ENCODE results near the gene IL17RD. TPM values are rescaled to one million over a fixed set of nuclear protein-coding genes. Genes with fewer than 3 reads are reported as not detected.
A peak's percentile ranks its signal among the peaks of the same experiment; 100 is the strongest.

The IL17RD gene
- total RNA-seq, 2 donors from 2014 or later: 47.1 to 71.3 TPM

DNA sequence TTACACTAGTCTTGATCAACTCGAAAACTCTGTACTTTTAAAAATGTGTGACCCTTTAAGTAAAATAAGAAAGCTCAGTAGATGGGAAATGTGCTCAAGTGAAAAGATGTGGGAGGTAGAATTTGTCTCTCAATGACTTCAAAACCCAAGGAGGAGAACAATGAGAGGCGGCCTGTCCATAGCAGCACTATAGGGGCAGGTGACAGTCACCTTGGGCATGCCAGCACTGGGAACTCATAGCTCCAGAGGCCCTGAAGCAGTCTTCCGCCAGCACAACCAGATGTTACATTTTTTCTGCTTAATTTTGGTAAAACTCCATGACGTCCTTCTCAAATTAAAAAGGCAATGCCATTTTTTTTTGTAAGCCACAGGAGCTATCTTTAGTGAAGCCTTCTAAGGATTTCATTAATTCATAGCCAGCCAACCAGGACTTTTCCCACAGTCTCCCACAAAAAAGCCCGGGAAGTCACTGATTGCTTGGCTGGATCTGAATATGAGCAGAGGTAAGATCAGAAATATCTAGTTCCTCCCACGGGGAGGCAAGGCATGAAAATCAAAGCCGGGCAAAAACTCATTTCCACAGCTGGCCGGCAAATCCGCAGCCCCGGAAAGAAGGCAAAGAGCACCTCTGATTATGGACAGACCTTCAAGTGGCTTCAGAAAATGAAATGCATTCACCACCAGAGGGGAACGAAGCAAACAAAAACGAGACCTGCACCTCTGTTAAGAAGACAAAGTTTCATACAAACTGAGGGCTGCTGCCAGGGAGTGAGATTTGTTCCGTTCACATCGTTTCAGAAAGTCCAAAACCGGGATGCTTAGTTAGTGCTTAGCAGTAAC lies 10.5 kb downstream of the IL17RD start:
- no peaks in the 10 kb centered on the region for H3K9me3 ChIP-seq (ENCODE audit: control insufficient read depth, low read length)
- WGBS, 2 experiments (ENCODE audit: insufficient coverage in 1 of 2, insufficient read length in 1 of 2): 79 to 84% methylated on average over 12 to 15 of the region's 15 CpGs
- peaks cover 7% of the 10 kb centered on the region for H3K36me3 Mint-ChIP-seq (ENCODE audit: low read depth)
- H3K4me1 ChIP-seq (ENCODE audit: control insufficient read depth, insufficient read depth, low read length): peaks cover 45% of the 10 kb centered on the region
- H3K4me3 Mint-ChIP-seq: no peak overlapping the region
- TF ChIP-seq CTCF (conservative IDR thresholded peaks at IDR 0.05): no peak
- peak; percentile 53 for DNase-seq
- H3K27ac Mint-ChIP-seq: peak overlapping the region; percentile 74
- H3K9ac ChIP-seq (ENCODE audit: extremely low read depth, low read length, poor library complexity, severe bottlenecking): no peak overlapping the region
- peak overlapping the region; percentile 64 for H3K27ac ChIP-seq (ENCODE audit: low read depth, low read length)
- no peaks in the 10 kb centered on the region for H3K27me3 ChIP-seq (ENCODE audit: control insufficient read depth, insufficient read depth, low read length, poor library complexity, severe bottlenecking)
- H3K27me3 Mint-ChIP-seq (ENCODE audit: insufficient read depth): no peaks in the 10 kb centered on the region
- H3K36me3 ChIP-seq (ENCODE audit: control insufficient read depth, insufficient read depth, low read length): peaks cover 3% of the 10 kb centered on the region
- peaks cover 77% of the 10 kb centered on the region for H3K4me1 Mint-ChIP-seq
- H3K4me3 ChIP-seq (ENCODE audit: low read length): no peak overlapping the region
- H3K9me3 Mint-ChIP-seq: no peaks in the 10 kb centered on the region

GRCh38 chr3:57152151-57153143 lies 12.7 kb downstream of the IL17RD start:
- peak; percentile 62 for TF ChIP-seq CTCF (conservative IDR thresholded peaks at IDR 0.05)
- no peaks in the 10 kb centered on the region for H3K27me3 ChIP-seq (ENCODE audit: control insufficient read depth, insufficient read depth, low read length, poor library complexity, severe bottlenecking)
- peaks cover 57% of the 10 kb centered on the region for H3K4me1 Mint-ChIP-seq
- 34 to 72% methylated on average over 9 to 19 of the region's 19 CpGs for WGBS, 2 experiments (ENCODE audit: insufficient coverage in 1 of 2, insufficient read length in 1 of 2)
- H3K9ac ChIP-seq (ENCODE audit: extremely low read depth, low read length, poor library complexity, severe bottlenecking): peak overlapping the region; percentile 4
- peaks cover 32% of the 10 kb centered on the region for H3K4me1 ChIP-seq (ENCODE audit: control insufficient read depth, insufficient read depth, low read length)
- H3K27ac Mint-ChIP-seq: peak overlapping the region; percentile 76
- H3K9me3 ChIP-seq (ENCODE audit: control insufficient read depth, low read length): no peaks in the 10 kb centered on the region
- peak overlapping the region; percentile 94 for H3K27ac ChIP-seq (ENCODE audit: low read depth, low read length)
- H3K27me3 Mint-ChIP-seq (ENCODE audit: insufficient read depth): no peaks in the 10 kb centered on the region
- H3K9me3 Mint-ChIP-seq: no peaks in the 10 kb centered on the region
- peaks cover 23% of the 10 kb centered on the region for H3K36me3 Mint-ChIP-seq (ENCODE audit: low read depth)
- peaks cover 21% of the 10 kb centered on the region for H3K36me3 ChIP-seq (ENCODE audit: control insufficient read depth, insufficient read depth, low read length)
- H3K4me3 Mint-ChIP-seq: no peak overlapping the region
- no peak overlapping the region for H3K4me3 ChIP-seq (ENCODE audit: low read length)
- no peak for DNase-seq

DNA sequence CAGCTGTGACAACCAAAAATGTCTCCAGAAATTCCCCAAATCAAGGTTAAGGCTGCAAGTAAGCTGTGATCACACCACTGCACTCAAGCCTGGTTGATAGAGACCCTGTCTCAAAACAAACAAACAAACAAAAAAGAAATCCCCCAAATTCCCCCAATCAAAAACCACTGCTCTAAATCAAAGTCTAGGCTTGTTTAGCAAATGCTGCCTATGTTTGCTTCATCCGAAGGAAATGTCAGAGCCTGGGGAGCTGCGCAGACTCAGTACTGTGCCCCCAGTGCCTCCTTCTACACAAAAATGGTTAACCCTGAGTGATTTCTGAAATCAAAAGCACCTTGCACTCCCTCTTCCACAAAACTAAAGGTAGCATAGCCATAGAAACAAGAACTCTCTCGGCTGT lies 13.4 kb downstream of the IL17RD start:
- Histone ChIP-seq H3K9ac (ENCODE audit: extremely low read depth, low read length, poor library complexity, severe bottlenecking) (no peak overlapping the region), H3K4me3 (ENCODE audit: low read length) (no peak overlapping the region)

More for the DNA sequence above, 13.4 kb downstream of the IL17RD start:
- H3K27me3 Mint-ChIP-seq (ENCODE audit: insufficient read depth): no peaks in the 10 kb centered on the region
- WGBS, 2 experiments (ENCODE audit: insufficient coverage in 1 of 2, insufficient read length in 1 of 2): 69 to 77% methylated on average over 2 to 3 of the region's 3 CpGs
- Histone ChIP-seq H3K4me1 (ENCODE audit: control insufficient read depth, insufficient read depth, low read length) (peaks cover 25% of the 10 kb centered on the region), H3K9me3 (ENCODE audit: control insufficient read depth, low read length) (no peaks in the 10 kb centered on the region), H3K27me3 (ENCODE audit: control insufficient read depth, insufficient read depth, low read length, poor library complexity, severe bottlenecking) (no peaks in the 10 kb centered on the region), H3K27ac (ENCODE audit: low read depth, low read length) (peak overlapping the region; percentile 94), H3K36me3 (ENCODE audit: control insufficient read depth, insufficient read depth, low read length) (peaks cover 22% of the 10 kb centered on the region)
- H3K27ac Mint-ChIP-seq: peak overlapping the region; percentile 76
- H3K9me3 Mint-ChIP-seq: no peaks in the 10 kb centered on the region
- peaks cover 50% of the 10 kb centered on the region for H3K4me1 Mint-ChIP-seq
- H3K4me3 Mint-ChIP-seq: no peak overlapping the region
- H3K36me3 Mint-ChIP-seq (ENCODE audit: low read depth): peaks cover 25% of the 10 kb centered on the region
- DNase-seq: no peak
- no peak for TF ChIP-seq CTCF (conservative IDR thresholded peaks at IDR 0.05)
